Measurements from ENCODE around the gene RNFT2. TPM values are rescaled to one million over a fixed set of nuclear protein-coding genes. Genes with fewer than 3 reads are reported as not detected.

The RNFT2 gene
- total RNA-seq, 1 experiment from 2014 or later: 29.5 TPM

DNA sequence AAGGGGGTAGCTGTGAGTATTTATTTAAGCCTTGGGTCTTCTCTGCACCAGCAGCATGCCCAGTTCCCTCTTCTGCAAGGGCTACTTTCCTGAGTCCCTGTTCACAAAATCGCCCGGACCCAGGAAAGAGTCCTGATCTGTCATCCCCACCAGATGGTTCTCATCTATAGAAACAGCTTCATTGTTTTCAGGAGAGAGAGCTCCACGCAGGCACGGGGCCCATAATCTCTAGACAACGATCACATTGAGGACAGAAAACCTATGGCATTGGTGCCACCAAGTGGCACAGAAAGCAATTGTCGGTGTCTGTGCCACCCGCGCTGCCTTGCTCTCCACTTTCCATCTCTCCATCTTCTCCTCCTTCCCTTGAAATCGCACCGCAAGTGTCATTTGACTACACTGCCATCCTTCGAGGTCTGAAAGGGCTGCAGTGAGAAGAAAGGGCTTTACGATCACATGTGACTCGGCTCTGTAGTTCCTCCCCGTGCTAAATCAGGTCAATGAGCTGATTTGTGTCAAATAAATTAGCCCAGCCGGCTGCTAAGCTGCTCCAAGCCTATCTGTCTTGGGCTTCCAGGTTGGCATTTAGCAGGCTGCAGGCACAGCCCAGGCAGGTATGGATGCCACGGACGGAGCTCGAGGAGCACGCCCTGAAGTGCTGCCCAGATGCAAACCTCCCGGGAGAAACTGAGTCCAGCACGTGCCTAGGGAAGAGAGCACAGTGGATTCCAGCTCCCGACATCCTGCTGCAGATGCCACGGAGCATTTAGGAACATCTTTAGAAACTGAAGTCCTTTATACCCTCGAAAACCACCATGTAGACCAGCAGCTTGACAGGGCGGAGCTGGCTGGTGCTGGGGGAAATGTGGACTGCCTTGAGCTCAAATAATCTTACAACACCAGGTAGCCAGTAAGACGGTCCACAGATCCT, 29.0 kb upstream of the RNFT2 start:
- H3T11ph ChIP-seq (ENCODE audit: low read length): no peak overlapping the region
- H3K27ac Mint-ChIP-seq: no peak overlapping the region
- no peak overlapping the region for H3K23ac ChIP-seq (ENCODE audit: insufficient read length, low read depth, low read length)
- H2BK12ac ChIP-seq (ENCODE audit: insufficient read length, low read depth, low read length): no peak overlapping the region
- no peak overlapping the region for H3K4me3 Mint-ChIP-seq
- H2BK120ac ChIP-seq (ENCODE audit: low read depth, low read length, poor library complexity, severe bottlenecking): no peak overlapping the region
- H3K79me1 ChIP-seq (ENCODE audit: insufficient read depth, low read depth, low read length, poor library complexity, severe bottlenecking): no peaks in the 10 kb centered on the region
- H3K27ac ChIP-seq (ENCODE audit: insufficient read length, low read depth, low read length): no peak overlapping the region
- H3K4me1 ChIP-seq (ENCODE audit: insufficient read depth, low read length): no peaks in the 10 kb centered on the region; the same call in 1 of the 2 replicates
- DNase-seq: peak; percentile 51
- no peak overlapping the region for H2AK5ac ChIP-seq (ENCODE audit: insufficient read length, low read length)
- no peak overlapping the region for H2BK20ac ChIP-seq (ENCODE audit: low read depth, low read length, poor library complexity, severe bottlenecking)
- H4K91ac ChIP-seq (ENCODE audit: insufficient read length, low read depth, low read length): no peak overlapping the region
- H3K9ac ChIP-seq (ENCODE audit: extremely low read depth, insufficient read length, low read length): no peak overlapping the region
- H2BK5ac ChIP-seq (ENCODE audit: insufficient read length, low read length): no peak overlapping the region
- TF ChIP-seq, protein P1, sequence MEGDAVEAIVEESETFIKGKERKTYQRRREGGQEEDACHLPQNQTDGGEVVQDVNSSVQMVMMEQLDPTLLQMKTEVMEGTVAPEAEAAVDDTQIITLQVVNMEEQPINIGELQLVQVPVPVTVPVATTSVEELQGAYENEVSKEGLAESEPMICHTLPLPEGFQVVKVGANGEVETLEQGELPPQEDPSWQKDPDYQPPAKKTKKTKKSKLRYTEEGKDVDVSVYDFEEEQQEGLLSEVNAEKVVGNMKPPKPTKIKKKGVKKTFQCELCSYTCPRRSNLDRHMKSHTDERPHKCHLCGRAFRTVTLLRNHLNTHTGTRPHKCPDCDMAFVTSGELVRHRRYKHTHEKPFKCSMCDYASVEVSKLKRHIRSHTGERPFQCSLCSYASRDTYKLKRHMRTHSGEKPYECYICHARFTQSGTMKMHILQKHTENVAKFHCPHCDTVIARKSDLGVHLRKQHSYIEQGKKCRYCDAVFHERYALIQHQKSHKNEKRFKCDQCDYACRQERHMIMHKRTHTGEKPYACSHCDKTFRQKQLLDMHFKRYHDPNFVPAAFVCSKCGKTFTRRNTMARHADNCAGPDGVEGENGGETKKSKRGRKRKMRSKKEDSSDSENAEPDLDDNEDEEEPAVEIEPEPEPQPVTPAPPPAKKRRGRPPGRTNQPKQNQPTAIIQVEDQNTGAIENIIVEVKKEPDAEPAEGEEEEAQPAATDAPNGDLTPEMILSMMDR (conservative IDR thresholded peaks at IDR 0.05): peak; percentile 58
- no peaks in the 10 kb centered on the region for H3K27me3 ChIP-seq (ENCODE audit: insufficient read depth, low read length)
- no CpG with 5 or more reads among the region's 26 CpGs for WGBS (ENCODE audit: extremely low coverage, insufficient read length, low lambda C conversion rate)
- H3K18ac ChIP-seq (ENCODE audit: insufficient read length, low read depth, low read length): no peak overlapping the region
- no peak overlapping the region for H2BK15ac ChIP-seq (ENCODE audit: low read depth, low read length)
- H3K9me3 Mint-ChIP-seq: no peaks in the 10 kb centered on the region
- no peaks in the 10 kb centered on the region for H4K20me1 ChIP-seq (ENCODE audit: control insufficient read depth, insufficient read depth, insufficient read length)
- H3K4me2 ChIP-seq (ENCODE audit: insufficient read depth, insufficient read length, low read length): no peak overlapping the region
- H3K27me3 Mint-ChIP-seq (ENCODE audit: low read depth): peaks cover 16% of the 10 kb centered on the region
- no peaks in the 10 kb centered on the region for H3K9me3 ChIP-seq (ENCODE audit: control insufficient read depth, low read depth, low read length)
- H3K4ac ChIP-seq (ENCODE audit: low read depth, low read length): no peak overlapping the region
- peaks cover 0 to 5% (median 3%) of the 10 kb centered on the region in 3 experiments; a peak in 3 of 7 replicates for H3K36me3 Mint-ChIP-seq (ENCODE audit: insufficient read depth in 1 of 3, low read depth in 3 of 3)
- no peaks in the 10 kb centered on the region for H3K23me2 ChIP-seq (ENCODE audit: insufficient read length, low read depth, low read length, poor library complexity, severe bottlenecking)
- H4K8ac ChIP-seq (replicated peaks; ENCODE audit: insufficient read length, low read depth, low read length): no peak overlapping the region
- no peak overlapping the region for H3K14ac ChIP-seq (ENCODE audit: insufficient read depth, low read length)
- H3K56ac ChIP-seq (ENCODE audit: insufficient read length, low read depth, low read length): no peak overlapping the region
- no peak overlapping the region for H4K5ac ChIP-seq (ENCODE audit: insufficient read length, low read depth, low read length)
- no peak overlapping the region for H2AFZ ChIP-seq (ENCODE audit: low read length)
- H3K4me1 Mint-ChIP-seq: peaks cover 0 to 15% of the 10 kb centered on the region in 2 experiments; a peak in 3 of 4 replicates
- H3K79me2 ChIP-seq (ENCODE audit: insufficient read depth, low read length): no peaks in the 10 kb centered on the region

All from H9 (cell line).